ENCODE data around the gene PPP3CA.

Gene PPP3CA

GRCh38 chr4:101288365-101289145 is 58.8 kb downstream of the PPP3CA start:
- no peak for DNase-seq (ENCODE audit: low read depth)

- no peak for DNase-seq (ENCODE audit: low read depth)
Observed at GRCh38 chr4:101287324-101287723, 60.0 kb downstream of the PPP3CA start.

DNA sequence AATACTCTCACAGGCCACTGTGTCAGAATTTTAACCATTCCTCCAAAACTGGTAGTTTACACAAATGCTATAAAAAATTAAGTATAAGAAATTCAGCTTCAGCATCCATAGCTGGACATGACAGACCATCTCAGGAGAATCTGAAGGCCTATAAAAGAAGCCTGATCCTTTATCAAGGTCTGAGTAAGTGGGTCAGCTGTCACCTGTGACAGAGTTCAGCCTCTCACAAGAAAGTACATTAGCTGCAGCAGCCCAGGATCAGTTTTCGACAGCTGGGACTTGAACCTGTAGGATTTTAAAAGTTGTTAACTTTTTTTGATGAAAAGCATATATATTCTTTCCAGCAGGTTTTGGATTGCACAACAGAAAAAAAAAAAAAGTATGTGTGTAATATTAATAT is 60.7 kb downstream of the PPP3CA start:
- no peak for DNase-seq (ENCODE audit: low read depth)

DNA sequence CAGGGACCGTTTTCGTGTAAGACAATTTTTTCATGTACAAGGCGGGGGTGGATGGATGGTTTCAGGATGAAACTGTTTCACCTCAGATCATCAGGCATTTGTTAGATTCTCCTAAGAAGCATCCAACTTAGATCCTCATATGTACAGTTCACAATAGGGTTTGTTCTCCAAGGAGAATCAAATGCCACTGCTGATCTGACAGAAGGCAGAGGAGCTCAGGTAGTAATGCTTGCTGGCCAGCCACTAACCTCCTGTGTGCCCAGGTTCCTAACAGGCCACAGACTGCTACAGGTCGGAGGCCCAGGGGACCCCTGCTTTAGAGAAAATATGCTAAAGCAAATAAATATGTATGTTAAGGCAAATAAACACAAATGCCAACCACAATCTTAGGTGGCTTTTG is 61.3 kb downstream of the PPP3CA start:
- DNase-seq (ENCODE audit: low read depth), result no peak

- peak; percentile 24 for DNase-seq (ENCODE audit: low read depth)
Observed at GRCh38 chr4:101284546-101284945, 62.8 kb downstream of the PPP3CA start.

DNA sequence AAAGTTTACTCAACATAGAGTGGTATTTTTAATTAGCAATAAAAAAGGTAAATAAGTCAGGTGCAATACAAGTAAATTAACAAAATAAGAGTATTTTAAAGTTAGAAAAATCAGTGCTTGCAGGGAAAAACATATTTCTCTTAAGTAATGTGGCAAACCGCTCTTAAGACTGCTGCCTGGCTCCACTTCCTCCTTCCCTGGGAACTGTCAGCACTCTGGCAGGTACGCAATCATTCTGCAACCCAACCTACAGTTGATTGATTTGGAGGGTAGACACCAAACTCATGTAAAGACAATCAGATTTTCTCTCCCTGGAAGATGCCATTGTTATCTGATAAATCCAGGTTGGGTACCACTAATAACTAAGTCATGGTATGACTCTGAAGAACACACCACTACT is 63.9 kb downstream of the PPP3CA start:
- DNase-seq (ENCODE audit: low read depth), result no peak

- DNase-seq (ENCODE audit: low read depth), result no peak
Observed at GRCh38 chr4:101282076-101282844, 65.1 kb downstream of the PPP3CA start.

DNA sequence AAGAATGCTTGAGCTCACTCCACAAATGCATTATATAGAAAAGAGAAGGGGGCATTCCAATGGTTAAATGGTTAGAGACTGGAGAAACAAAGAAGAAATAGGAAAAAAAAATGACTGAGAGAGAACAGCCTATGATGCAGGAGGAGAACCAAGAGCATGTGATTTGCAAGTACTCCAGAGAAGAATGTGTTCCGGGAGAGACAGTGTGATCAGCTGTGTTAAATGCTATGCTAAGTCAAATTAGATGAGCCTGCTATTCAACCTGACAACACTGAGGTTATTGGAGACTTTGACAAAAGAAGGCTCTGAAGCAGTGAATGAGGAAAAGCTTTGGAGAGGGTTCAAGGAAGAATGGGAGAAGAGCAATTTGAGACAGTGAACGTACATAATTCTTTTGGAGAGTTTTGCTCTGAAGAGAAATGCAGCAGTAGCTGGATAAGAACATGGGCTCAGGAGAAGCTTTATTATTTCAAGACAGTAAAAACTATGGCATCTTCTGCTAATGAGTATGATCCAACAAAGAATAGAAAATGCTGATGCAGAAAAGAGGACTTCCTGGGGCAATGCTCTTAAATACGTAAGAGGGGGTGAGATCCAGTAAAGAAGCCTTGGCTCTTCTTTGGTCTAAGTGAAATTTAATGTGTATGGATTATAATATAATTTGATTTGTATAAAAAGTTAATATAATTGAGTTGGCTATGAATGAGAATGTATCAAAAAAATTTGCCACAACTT is 66.3 kb downstream of the PPP3CA start:
- DNase-seq (ENCODE audit: low read depth), result no peak

- peak; percentile 94 for DNase-seq (ENCODE audit: low read depth)
Observed at GRCh38 chr4:101279377-101279871, 67.9 kb downstream of the PPP3CA start.

DNA sequence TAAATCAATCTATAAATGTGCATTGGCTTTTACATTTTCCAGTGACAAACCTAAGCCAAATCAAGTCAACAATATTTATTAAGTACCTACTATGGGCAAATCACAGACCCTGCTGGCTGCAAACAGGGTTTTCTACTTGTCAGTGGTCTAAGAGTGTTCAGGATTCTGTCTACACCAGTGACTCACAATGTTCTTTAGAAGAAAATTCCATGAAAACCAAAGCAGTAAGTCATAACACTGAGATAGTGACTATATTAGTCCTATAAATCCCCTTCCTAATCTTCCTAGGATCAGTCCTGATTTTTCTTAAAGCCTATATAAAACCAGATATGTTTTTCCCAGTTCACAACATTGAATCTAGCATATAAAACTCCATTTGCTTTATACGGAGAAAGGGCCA is 69.7 kb downstream of the PPP3CA start:
- peak; percentile 18 for DNase-seq (ENCODE audit: low read depth)

DNA sequence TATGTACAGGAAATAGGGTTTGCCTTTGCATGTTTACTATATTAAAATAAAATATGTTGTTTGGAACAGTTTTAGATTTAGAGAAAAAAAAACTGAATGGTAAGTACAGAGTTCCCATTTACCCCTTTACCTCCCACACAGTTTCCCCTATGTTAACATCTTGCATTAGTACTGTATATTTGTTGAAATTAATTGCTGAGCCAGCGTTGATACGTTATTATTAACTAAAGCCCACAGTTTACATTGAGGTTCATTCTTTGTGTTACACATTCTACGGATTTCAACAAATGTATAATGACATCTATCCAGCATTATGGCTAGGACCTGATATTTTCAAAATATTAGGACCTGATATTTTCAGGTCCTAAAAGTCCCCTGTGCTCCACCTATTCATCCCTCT is 70.7 kb downstream of the PPP3CA start:
- no peak for DNase-seq (ENCODE audit: low read depth)

DNA sequence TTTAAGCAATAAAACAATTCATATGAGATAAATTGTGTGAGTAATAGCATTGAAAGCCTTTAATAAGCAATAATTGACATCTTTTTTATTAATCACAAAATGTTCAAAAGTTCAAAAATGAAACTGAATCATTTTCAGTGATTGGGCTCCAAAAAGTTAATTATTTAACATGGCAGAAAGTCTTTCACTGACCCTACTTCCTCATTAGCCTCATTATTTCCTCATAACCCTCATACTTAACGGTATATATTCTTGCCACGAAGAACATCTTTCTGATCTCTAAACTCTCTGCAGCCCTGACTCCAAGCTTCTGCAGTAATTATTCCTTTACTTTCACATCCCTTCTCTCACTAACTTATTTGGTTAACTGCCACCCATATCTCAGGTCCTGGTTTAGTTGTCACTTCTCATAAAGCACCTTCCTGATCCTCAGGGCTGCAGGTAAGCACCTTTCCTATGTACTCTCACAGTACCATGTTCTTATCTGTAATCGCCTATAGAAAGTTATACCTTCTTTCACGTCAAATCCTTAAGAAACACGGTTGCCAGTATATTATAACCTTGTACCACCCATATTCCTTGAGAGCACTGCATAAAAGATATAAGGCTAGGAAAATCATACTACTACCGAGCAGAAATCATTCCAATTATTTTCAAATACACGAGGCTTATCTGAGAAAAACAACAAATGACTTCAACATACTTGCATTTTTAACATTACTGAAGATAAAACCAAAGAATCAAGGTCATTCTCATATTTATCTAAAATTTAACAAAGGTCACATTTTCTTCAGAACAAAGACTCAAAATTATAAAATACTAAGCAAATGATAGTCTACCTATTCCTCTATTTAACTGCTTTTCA is 72.2 kb downstream of the PPP3CA start:
- no peak for DNase-seq (ENCODE audit: low read depth)

- no peak for DNase-seq (ENCODE audit: low read depth)
Observed at GRCh38 chr4:101271516-101271915, 75.8 kb downstream of the PPP3CA start.

GRCh38 chr4:101269682-101270081 is 77.6 kb downstream of the PPP3CA start:
- DNase-seq (ENCODE audit: low read depth), result no peak

DNA sequence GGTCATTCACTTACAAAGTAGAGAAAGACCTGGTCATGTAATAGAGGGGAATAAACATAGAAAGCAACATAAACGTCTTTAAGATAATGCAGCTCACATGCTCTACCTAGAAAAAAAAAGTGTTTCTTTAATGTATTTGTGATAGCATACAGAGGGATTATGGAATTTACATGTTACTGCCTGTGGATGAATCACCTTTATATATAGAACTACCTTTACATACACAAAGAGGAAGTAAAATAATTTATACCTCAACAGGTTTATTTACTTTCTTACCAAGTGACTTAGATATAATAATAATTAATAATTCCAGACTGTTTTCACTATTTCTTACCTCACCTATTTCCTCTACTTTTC is 81.5 kb downstream of the PPP3CA start:
- no peak for DNase-seq (ENCODE audit: low read depth)

- DNase-seq (ENCODE audit: low read depth), result no peak
Observed at GRCh38 chr4:101264993-101265815, 82.1 kb downstream of the PPP3CA start.

- DNase-seq (ENCODE audit: low read depth), result no peak
Observed at GRCh38 chr4:101264512-101264911, 82.8 kb downstream of the PPP3CA start.

DNA sequence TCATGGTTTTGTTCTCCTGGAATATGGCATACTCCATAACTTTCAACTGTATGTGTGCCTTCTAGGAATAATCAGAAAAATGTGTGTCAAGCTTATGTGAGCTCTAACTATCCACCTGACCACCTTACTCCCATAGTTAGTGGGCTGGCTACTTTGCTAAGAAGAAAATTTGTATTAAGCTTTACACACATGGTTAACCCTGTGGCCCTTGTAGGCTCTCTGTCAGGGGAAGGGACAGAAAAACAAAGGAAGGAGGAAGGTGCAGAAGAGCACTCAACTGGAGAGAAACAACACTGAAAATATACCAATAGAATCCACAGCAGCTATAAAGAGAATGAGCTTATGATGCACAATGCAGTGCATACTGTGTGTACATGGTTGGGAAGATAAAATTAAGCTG is 84.6 kb downstream of the PPP3CA start:
- no peak for DNase-seq (ENCODE audit: low read depth)

GRCh38 chr4:101259876-101260275 is 87.5 kb downstream of the PPP3CA start:
- no peak for DNase-seq (ENCODE audit: low read depth)

DNA sequence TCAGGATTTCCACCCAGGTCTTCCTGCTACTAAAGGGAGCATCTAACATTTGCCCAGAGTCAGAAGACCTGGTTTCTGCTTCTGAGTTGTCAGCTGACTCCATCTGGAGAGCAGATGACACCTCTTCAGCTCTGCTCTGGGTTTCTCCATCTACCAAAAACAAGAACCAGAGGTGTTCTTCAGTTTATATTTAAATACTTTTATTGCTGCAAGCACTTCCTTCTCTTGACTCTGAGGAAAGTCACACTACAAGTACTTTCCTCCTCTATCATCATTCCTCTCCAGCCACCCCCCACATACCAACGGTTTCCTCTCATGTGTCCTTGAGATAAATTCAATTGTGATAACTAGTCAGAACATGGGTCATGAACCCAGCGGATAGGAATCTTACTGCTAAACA is 88.4 kb downstream of the PPP3CA start:
- DNase-seq (ENCODE audit: low read depth), result no peak

- no peak for DNase-seq (ENCODE audit: low read depth)
Observed at GRCh38 chr4:101256222-101256621, 91.1 kb downstream of the PPP3CA start.

Measured in fibroblast of the conjunctiva (primary cell).